GM12801 (cell line): ENCODE data around the gene TSHZ2.

ENCODE experiments used
- CTCF ChIP-seq: IDR thresholded peaks from one replicate; pipeline ENCODE4 v1.5.1; 2011; ENCODE audit warnings: control low read depth; ENCODE audit not compliant: insufficient read length; ENCODE audit errors: extremely low read depth

The TSHZ2 gene

GRCh38 chr20:53202777-53203176 lies 230.6 kb downstream of the TSHZ2 start:
- no peak for TF ChIP-seq CTCF

DNA sequence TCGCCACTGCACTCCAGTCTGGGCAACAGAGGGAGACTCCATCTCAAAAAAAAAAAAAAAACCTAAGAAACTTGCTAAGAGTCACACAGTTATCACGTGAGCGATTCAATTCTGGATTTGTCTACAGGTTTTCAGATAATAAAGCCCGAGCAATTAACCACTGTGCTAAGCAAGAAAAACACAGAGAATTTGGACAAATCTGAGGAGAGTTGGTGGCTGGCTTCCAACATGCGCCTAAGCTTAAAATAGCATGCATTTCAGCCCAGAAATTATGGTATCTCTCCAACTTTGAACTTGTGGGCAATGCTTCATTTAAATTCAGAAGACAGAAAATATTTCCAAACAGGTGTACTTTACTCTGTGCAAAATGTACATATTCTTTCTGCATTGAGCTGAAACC lies 232.9 kb downstream of the TSHZ2 start:
- no peak for TF ChIP-seq CTCF

DNA sequence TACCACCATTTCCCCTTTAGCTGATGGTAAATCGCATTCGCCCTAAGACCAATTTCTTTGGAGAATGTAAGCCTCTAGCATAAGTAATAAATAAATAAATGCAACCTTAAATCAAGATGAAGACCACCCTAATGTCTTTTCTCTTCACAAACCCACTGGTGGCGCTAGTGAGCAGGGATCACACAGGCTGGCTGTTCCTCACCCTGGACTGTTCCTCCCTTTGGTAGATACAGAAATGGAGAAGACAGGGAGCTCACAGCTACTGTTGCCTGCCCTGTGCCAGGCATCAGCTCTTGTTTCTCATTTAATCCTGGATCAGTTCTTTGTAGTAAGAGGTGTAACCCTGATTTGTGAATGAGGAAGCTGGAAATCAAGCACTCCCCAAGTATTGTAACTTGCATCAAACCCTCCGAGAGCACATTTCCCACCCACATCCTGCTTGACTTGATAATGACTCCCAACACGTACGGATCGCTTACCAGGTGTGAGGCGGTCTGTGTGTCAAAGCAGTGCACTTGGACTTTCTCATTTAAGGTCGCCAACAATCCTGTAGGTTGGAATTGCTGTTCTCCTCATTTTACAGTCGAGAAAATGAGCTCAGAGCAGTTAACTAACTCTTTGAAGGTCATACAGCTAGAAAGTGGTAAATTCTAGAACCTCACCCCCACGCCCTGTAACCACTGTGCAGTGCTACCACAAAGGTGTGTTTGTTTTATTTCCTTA lies 236.1 kb downstream of the TSHZ2 start:
- no peak for TF ChIP-seq CTCF

GRCh38 chr20:53210041-53210440 lies 237.9 kb downstream of the TSHZ2 start:
- TF ChIP-seq CTCF: no peak

DNA sequence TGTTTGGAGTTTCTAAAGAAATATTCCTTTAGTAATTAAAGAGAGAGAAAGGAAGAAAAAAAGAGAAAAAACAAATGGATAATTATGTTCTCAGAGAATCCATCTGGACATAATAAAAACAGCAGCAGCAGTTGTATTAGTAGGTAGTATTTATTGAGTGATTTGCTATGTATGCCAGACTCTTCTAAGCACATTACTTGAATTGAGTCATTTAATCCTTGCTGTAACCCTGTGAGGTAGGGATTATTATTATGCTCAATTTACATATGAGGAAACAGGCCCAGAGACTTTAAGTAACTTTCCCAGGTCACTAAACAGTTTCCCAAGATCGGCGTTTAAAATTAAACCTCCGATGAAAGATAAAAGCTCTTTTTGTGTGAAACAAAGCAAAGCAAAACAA lies 238.8 kb downstream of the TSHZ2 start:
- TF ChIP-seq CTCF: no peak

GRCh38 chr20:53212018-53212417 lies 239.9 kb downstream of the TSHZ2 start:
- no peak for TF ChIP-seq CTCF

DNA sequence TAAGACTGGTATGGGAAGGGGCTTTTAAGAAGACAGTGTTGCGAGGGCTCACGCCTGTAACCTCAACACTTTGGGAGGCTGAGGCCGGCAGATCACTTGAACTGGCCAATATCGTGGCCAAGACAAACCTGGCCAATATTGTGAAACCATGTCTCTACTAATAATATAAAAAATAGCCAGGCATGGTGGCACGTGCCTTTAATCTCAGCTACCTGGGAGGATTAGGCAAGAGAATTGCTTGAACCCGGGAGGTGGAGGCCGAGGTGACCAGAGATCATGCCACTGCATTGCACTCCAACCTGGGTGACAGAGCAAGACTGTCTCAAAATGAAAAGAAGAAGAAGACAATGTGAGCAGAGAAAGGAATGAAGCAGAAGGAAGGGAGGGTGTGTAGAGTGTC lies 242.2 kb downstream of the TSHZ2 start:
- no peak for TF ChIP-seq CTCF

DNA sequence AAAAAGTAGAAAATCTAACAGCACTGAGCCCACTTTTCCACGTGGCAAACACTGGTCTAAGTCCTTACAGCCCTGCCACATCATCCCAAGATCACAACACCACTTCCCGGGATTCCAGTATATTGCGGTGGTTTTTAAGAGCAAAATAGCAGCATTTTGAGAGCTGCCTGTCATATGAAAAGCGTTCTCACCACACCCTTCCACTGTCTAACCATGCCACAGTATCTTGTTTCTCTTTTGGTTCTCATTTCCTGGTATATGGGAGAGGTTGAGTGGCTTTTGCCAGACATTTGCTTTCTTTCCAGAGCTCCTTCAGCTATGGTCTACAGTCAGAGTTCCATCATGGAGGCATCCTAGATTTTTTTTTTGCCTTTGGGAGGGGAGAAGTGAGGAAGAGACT lies 243.0 kb downstream of the TSHZ2 start:
- no peak for TF ChIP-seq CTCF
